ENCODE results near the gene SUV39H1.
"Not testable (repeated sequence)": the region's sequence is repeated elsewhere in the genome, so short reads cannot be mapped to it uniquely, and the experiment has no call there.

The SUV39H1 gene, protein sequence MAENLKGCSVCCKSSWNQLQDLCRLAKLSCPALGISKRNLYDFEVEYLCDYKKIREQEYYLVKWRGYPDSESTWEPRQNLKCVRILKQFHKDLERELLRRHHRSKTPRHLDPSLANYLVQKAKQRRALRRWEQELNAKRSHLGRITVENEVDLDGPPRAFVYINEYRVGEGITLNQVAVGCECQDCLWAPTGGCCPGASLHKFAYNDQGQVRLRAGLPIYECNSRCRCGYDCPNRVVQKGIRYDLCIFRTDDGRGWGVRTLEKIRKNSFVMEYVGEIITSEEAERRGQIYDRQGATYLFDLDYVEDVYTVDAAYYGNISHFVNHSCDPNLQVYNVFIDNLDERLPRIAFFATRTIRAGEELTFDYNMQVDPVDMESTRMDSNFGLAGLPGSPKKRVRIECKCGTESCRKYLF

DNA sequence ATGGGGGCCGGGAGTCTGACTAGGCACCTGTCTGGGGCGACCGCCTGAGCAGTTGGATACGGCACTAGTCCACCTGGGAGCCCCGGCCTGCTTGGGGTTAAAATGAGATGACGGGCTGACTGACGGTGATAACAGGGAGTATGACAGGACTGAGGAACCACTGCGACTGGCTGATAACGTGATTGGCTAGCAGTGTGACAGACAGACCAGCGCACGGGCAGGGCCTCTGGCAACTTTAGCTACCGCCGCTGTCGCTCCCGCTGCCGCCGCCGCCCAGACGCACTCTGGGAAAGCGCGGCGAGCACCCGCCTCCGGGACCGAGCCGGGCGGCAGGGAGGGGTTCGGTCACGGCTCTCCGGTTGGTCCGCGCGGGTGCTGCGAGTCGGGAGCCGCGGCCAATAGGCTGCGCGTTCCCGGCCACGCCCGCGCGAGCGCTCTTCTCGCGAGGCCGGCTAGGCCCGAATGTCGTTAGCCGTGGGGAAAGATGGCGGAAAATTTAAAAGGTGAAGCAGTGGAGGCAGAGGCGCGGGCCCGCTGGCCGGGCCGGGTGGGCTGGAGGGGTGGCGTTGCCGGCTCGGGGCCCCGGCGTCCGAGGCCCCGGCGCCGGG is at the start of gene SUV39H1:
TSS of gene SUV39H1 (plus strand) at position 434 of the 608 bp plus-strand sequence. CDS start at position 485, 51 bp downstream.
- H3K27ac ChIP-seq: peak within 1 kb of the TSS; percentile 33
- DNase-seq (ENCODE audit: low read depth, low spot score): peak; percentile 36

DNA sequence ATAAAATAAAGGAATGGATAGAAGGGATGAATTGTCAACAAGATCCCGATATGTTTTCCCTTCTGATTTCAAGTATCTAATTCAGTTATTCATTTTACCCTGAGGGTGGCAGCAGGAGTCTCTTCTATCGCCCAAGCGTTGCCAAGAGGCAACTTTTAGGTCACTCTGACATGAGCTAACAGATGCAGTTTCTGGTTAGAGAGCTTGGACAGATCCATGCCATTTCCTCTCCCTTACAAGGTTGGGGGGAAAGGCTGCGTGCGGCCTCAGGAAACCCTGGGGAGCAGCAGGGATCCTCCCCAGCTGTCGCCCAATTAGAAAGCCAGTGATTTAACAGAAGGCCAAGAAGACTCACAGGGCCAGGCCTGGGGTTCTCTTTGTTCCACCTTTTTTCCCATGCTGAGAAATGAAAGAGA is 48.2 kb upstream of the SUV39H1 start:
- DNase-seq (ENCODE audit: low read depth, low spot score): no peak
- no peak overlapping the region for H3K27ac ChIP-seq

DNA sequence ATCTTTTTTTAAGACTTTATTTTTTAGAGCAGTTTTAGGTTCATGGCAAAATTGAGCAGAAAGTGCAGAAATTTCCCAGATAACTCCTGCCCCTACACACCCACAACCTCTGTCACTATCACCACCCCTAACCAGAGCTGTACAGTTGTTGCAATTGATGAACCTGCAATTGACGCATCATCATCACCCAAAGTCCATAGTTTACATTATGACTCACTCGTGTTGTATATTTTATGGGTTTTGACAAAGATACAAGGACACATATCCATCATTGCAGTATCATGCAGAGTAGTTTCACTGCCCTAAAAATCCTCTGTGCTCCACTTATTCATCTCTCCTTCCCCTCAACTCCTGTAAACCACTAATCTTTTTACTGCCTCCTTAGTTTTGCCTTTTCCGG is 47.4 kb upstream of the SUV39H1 start:
- DNase-seq (ENCODE audit: low read depth, low spot score): no peak
- no peak overlapping the region for H3K27ac ChIP-seq

DNA sequence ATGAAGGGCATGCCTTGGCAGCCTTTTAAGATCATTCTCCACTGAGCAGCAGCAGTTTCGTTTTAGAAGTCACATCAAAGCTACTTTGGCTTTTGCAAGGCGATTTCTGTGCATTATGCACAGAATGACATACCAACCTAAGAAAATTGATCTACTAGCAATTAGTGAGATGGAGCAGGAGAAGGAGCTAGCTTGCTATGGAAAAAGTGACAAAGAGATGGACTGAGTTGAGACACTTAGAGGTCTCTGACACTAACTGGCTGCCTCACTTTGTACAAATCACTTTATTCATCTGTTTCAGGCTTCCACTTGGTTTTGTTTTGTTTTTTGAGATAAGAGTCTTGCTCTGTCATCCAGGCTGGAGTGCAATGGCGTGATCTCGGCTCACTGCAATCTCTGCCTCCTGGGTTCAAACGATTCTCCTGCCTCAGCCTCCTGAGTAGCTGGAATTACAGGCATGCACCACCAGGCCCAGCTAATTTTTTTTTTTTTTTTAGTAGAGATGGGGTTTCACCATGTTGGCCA is 44.4 kb upstream of the SUV39H1 start:
- H3K27ac ChIP-seq; DNase-seq (ENCODE audit: low read depth, low spot score): not testable (repeated sequence)

DNA sequence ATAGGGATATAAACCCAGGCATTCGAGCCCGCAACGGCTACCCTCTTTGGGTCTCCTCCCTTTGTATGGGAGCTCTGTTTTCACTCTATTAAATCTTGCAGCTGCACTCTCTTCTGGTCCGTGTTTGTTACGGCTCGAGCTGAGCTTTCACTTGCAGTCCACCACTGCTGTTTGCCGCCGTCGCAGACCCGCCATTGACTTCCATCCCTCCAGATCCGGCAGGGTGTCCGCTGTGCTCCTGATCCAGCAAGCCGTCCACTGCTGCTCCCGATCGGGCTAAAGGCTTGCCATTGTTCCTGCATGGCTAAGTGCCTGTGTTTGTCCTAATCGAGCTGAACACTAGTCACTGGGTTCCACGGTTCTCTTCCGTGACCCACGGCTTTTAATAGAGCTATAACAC is 41.8 kb upstream of the SUV39H1 start:
- not testable (repeated sequence) for DNase-seq (ENCODE audit: low read depth, low spot score); H3K27ac ChIP-seq

DNA sequence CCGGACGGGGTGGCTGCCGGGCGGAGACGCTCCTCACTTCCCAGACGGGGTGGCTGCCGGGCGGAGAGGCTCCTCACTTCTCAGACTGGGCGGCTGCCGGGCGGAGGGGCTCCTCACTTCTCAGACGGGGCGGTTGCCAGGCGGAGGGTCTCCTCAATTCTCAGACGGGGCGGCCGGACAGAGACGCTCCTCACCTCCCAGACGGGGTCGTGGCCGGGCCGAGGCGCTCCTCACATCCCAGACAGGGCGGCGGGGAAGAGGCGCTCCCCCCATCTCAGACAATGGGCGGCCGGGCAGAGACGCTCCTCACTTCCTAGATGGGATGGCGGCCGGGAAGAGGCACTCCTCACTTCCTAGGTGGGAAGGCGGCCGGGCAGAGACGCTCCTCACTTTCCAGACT is 36.8 kb upstream of the SUV39H1 start:
- DNase-seq (ENCODE audit: low read depth, low spot score); H3K27ac ChIP-seq: not testable (repeated sequence)

DNA sequence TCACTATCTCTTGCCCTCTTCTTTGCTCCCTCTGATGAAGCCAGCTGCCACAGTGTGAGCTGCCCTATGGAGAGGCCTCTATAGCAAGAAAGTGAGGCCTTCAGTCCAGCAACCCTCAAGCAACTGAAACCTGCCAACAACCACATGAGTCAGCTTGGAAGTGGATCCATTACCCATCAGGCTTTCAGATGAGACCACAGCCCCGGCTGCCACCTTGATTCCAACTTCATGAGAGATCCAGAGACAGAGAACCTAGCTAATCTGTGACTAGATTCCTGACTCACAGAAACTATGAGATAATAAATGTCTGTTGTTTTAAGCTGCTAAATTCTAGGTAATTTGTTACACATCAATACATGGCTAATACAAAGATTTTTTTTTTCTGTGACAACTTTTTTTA is 33.3 kb upstream of the SUV39H1 start:
- no peak for DNase-seq (ENCODE audit: low read depth, low spot score)
- no peak overlapping the region for H3K27ac ChIP-seq

DNA sequence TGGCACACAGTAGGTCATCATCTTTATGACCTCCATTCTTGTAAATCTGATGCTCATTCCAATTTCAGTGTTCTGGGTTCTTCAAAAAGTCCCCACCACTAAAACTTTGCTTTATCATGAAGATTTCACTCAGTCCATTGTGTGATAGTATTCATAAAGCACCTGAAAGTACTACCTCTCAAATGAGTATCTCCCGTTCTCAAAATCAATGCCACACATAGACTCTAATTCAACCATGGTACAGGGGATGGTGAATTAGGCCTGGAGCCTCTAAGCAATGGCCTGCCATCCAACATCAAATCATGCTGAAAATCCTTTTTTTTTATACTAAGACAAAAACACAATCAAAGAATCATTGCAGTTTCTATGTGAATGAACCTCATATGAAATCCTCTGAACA is 32.4 kb upstream of the SUV39H1 start:
- no peak overlapping the region for H3K27ac ChIP-seq
- DNase-seq (ENCODE audit: low read depth, low spot score): no peak

DNA sequence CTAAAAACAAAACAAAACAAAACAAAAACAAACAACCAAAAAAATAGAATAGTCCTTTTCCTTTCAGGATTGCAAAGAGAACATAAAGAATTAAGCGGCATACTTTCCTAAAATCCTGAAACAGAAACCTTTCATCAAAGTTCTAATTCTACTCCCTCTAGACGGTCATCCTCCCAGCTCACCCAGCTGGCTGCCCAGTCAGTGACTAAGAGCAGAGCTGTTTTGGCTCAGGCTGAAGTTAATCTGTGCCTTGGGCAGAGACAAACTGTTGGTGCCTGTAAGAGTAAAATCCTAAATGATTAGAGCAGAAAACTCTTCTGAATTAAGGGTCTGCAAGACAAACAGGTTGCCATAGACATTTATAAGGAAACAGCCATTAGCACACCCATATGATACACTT is 30.5 kb upstream of the SUV39H1 start:
- no peak for DNase-seq (ENCODE audit: low read depth, low spot score)
- H3K27ac ChIP-seq: no peak overlapping the region

DNA sequence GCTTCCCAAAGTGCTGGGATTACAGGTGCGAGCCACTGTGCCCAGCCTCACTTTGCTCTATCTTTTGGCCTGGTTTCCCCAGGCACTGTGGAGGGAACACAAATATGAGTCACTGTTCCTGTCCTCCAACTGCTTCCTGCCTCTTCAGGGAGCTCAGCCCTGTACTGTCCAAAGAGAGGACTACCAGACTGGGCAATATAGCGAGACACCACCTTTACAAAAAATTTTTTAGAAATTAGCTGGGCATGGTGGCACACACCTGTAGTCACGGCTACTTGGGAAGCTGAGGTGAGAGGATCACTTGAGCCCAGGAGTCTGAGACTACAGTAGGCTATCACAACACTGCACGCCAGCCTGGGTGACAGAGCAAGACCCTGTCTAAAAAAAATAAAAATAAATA is 29.9 kb upstream of the SUV39H1 start:
- H3K27ac ChIP-seq: no peak overlapping the region
- no peak for DNase-seq (ENCODE audit: low read depth, low spot score)

DNA sequence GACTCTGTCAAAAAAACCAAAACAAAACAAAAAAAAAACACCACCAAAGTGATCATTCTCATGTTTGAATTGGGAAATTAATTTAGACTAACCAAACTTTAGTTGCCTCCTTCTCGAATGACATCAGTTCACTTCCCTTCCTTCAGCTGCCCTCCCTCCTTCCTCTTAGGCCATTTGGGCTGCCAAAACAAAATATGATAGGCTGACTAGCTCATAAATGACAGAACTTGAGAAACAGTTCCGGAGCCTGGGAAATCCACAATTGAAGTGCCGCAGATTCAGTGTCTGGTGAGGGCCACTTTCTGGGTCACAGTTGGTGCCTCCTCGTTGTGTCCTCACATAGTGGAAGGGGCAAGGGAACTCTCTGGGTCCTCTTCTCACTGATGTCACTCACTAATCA is 29.0 kb upstream of the SUV39H1 start:
- no peak for DNase-seq (ENCODE audit: low read depth, low spot score)
- H3K27ac ChIP-seq: no peak overlapping the region

DNA sequence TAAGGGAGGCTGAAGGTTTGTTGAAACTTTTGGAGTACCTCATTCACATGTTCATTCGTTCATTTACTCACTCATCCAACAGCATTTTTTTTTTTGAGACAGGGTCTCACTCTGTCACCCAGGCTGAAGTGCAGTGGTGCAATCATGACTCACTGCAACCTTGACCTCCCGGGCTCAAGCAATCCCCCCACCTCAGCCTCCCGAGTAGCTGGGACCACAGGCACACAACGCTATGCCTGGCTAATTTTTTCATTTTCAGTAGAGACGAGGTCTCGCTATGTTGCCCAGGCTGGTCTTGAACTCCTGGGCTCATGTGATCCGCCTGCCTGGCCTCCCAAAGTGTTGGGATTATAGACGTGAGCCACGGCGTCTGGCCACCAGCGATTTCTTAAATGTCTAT is 28.3 kb upstream of the SUV39H1 start:
- H3K27ac ChIP-seq; DNase-seq (ENCODE audit: low read depth, low spot score): not testable (repeated sequence)

DNA sequence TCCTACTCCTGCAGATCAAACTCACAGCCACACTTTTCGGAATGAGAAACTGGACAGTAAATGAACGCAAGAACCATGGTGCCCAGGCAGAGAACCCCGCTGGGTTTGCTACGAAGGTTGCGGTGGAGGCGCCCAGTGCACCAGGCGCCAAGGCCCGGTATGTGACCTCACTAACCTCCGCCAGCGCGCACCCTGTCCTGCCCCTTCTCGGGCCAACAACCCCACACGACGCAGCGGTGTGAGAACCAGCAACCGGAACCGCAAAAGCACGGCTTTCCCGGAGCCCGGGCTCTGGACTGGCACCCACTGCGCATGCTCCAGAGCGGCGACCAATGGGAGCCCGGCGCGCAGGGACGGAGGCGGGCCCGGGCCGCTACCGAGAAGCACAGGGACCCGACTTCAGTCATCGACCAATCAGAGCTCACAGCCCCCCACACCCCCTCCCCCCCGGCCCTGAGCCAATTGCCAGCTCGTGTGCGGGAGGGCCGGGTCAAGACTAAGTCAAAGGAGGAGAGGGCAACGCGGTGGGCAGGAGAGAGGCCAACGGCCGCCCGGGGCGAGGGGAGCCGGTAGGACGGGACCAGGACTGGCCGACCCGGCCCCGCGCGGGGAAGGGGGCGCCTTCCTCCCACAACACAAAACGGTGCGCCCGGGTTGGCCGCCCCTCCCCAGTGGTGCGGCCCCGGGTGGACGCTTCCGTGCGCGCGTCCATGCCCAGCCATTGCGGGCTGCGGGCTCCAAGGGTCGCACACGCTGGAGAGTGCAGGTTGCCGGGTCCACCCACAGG is 20.2 kb upstream of the SUV39H1 start:
- peak overlapping the region; percentile 33 for H3K27ac ChIP-seq
- peak; percentile 24 for DNase-seq (ENCODE audit: low read depth, low spot score)

DNA sequence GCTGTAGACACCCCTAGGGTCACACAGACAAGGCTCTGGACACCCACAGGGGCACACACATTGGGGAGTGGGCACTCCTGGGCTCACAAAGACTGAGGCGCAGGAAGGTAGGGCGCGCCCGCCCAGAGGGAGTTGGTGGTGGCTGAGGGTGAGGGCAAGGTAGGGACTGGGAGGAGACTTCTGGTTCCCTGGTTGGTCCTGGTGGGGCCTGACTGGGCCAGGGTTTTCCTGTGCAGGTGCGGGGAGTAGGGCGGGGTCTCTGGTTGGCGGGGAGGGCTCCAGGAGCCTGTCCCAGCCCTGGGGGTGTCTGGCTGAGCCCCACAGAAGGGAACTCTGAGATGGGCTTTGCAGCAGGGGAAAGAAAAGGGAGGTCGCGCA is 19.7 kb upstream of the SUV39H1 start:
- DNase-seq (ENCODE audit: low read depth, low spot score): no peak
- H3K27ac ChIP-seq: peak overlapping the region; percentile 9

DNA sequence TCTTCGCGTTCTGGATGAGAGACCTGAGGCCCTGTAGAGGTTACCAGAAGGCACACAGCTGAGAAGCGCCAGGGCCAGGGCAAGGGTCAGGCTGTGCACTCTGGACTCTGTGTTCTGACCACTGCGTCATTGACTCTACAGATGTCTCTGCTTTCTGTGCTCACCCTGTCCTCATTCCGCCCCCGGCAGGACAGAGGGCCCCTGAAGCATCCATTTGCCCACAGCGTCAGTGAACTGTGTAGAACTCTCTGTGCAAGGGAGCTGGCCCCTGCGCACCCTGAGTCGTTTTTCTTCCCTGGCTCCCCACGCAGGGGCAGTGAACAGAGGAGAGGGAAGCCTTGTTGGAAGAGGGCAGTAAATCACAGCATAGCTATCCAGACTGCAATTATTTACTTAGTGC is 19.0 kb upstream of the SUV39H1 start:
- no peak overlapping the region for H3K27ac ChIP-seq
- no peak for DNase-seq (ENCODE audit: low read depth, low spot score)

DNA sequence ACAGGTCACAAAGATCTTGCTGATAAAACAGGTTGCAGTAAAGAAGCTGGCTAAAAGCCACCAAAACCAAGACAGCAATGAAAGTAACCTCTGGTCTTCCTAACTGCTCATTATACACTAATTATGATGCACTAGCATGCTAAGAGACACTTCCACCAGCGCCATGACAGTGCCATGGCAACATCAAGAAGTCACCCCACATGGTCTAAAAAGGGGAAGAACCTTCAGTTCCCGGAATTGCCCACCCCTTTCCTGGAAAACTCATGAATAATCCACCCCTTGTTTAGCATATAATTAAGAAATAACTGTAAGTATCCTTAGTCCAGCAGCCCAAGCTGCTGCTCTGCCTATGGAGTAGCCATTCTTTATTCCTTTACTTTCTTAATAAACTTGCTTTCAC is 16.1 kb upstream of the SUV39H1 start:
- DNase-seq (ENCODE audit: low read depth, low spot score); H3K27ac ChIP-seq: not testable (repeated sequence)

DNA sequence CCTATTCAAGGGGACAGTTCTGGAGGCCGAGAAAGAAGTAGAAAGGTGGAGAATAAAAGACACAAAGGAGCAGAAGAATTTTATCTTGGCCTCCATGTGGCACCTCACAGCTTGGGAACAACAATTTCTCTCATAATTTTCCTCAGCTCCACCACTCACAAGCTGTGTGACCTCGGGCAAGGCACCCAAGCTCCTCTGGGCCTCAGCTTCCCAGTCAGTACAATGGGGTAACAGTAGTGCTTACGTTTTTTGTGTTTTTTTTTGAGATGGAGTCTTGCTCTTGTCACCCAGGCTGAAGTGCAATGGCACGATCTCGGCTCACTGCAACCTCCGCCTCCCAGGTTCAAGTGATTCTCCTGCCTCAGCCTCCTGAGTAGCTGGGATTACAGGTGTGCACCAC is 15.6 kb upstream of the SUV39H1 start:
- not testable (repeated sequence) for DNase-seq (ENCODE audit: low read depth, low spot score); H3K27ac ChIP-seq

DNA sequence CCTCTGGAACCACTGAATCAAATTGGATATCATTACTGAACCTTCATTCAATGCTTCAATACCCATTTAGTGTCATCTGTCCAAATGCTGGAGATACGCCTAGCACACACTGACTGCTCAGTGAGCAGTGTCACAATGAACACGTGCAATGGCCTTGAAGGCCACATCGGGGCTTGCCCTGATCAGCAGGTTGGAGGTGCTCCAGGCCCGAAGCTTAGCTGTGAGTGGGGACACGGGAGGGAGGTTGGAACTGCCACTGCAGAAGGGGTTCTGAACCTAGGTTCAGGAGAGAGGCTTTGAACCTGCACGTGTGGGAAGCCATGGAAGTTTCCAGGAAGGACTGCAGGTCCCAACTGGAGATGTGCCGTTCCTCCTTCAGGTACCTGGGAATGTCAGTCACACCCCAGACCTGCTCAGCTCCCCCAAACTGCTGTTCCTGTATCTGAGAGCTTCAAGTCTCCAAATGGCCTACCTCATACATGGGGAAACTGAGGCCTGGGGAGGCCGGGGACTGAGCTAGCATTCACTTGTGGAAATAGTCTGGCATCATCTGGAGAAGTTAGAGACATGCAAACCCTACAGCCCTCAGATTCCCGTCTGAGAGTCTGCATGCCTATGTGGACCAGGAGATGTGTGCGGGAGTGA is 14.9 kb upstream of the SUV39H1 start:
- H3K27ac ChIP-seq: no peak overlapping the region
- no peak for DNase-seq (ENCODE audit: low read depth, low spot score)

DNA sequence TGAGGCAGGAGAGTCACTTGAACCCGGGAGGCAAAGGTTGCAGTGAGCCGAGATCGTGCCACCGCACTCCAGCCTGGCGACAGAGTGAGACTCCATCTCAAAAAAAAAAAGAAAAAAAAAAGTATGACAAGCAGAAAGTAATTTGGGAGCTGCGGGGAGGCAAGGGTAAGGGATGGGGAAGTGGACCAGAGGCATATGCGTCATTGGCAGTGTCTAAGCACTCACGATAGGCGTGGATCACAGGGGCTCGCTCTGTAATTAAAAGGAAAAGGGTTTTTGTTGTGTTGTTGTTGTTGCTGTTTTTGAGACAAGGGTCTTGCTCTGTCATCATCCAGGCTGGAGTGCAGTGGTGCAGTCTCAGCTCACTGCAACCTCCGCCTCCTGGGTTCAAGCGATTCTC is 13.7 kb upstream of the SUV39H1 start:
- not testable (repeated sequence) for H3K27ac ChIP-seq; DNase-seq (ENCODE audit: low read depth, low spot score)

DNA sequence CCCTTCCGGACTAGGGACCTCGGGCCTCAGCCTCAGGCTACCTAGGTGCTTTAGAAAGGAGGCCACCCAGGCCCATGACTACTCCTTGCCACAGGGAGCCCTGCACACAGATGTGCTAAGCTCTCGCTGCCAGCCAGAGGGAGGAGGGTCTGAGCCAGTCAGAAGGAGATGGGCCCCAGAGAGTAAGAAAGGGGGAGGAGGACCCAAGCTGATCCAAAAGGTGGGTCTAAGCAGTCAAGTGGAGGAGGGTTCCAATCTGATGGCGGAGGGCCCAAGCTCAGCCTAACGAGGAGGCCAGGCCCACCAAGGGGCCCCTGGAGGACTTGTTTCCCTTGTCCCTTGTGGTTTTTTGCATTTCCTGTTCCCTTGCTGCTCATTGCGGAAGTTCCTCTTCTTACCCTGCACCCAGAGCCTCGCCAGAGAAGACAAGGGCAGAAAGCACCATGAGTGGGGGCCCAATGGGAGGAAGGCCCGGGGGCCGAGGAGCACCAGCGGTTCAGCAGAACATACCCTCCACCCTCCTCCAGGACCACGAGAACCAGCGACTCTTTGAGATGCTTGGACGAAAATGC is 13.0 kb upstream of the SUV39H1 start, which contains the start of gene WAS:
TSS of gene WAS (plus strand) at position 389 of the 572 bp plus-strand sequence. CDS start at position 444, 55 bp downstream.
- H3K27ac ChIP-seq: no peak within 1 kb of the TSS

More for the DNA sequence above, 13.0 kb upstream of the SUV39H1 start, which contains the start of gene WAS:
- no peak for DNase-seq (ENCODE audit: low read depth, low spot score)

Measured in epithelial cell of prostate (primary cell).